ENCODE results near the gene FADS2. TPM values are rescaled to one million over a fixed set of nuclear protein-coding genes. Genes with fewer than 3 reads are reported as not detected.

Gene FADS2
- total RNA-seq, 1 donor from 2014 or later: 10.9 TPM

GRCh38 chr11:61784506-61784805 is 43.6 kb upstream of the FADS2 start:
- POLR2A ChIA-PET: no interaction called here
- TF ChIP-seq CTCF (IDR thresholded peaks at IDR 0.05): no peak
- DNase-seq: no peak
- Mint-ChIP-seq H3K27me3 (no peaks in the 10 kb centered on the region), H3K4me1 (peaks cover 15% of the 10 kb centered on the region), H3K9me3 (no peaks in the 10 kb centered on the region), H3K27ac (no peak overlapping the region), H3K4me3 (no peak overlapping the region), H3K36me3 (ENCODE audit: low read depth) (peaks cover 48% of the 10 kb centered on the region)
- intact Hi-C loops (cut with micrococcal nuclease): no loop called here
- CTCF ChIA-PET: no interaction called here
- ATAC-seq (ENCODE audit: low read depth): no peak

- no peak for TF ChIP-seq CTCF (IDR thresholded peaks at IDR 0.05)
- Mint-ChIP-seq H3K4me1 (peaks cover 15% of the 10 kb centered on the region), H3K9me3 (no peaks in the 10 kb centered on the region), H3K27ac (no peak overlapping the region), H3K36me3 (ENCODE audit: low read depth) (peaks cover 59% of the 10 kb centered on the region), H3K4me3 (no peak overlapping the region), H3K27me3 (no peaks in the 10 kb centered on the region)
- CTCF ChIA-PET: interaction anchor here (0.6 kb wide), 1 partner anchor 30 kb away, joined by 4 read pairs; no protein-coding TSS in a partner anchor
- POLR2A ChIA-PET: no interaction called here
- intact Hi-C loops (cut with micrococcal nuclease): no loop called here
- ATAC-seq (ENCODE audit: low read depth) (peak; percentile 49), DNase-seq (no peak)
These were observed 42.2 kb upstream of the FADS2 start for GRCh38 chr11:61785837-61786402.

- TF ChIP-seq CTCF (IDR thresholded peaks at IDR 0.05): no peak
- Mint-ChIP-seq H3K27me3 (no peaks in the 10 kb centered on the region), H3K36me3 (ENCODE audit: low read depth) (peaks cover 69% of the 10 kb centered on the region), H3K27ac (no peak overlapping the region), H3K4me1 (peaks cover 25% of the 10 kb centered on the region), H3K9me3 (no peaks in the 10 kb centered on the region), H3K4me3 (no peak overlapping the region)
- intact Hi-C loops (cut with micrococcal nuclease): no loop called here
- POLR2A ChIA-PET: interaction anchor here (0.6 to 1.0 kb wide), 2 partner anchors 177 to 324 kb away, joined by 3 read pairs; no protein-coding TSS in a partner anchor
- DNase-seq (no peak), ATAC-seq (ENCODE audit: low read depth) (no peak)
- CTCF ChIA-PET: interaction anchor here (0.9 to 2.8 kb wide), 4 partner anchors 9 to 321 kb away, joined by 3 to 17 read pairs (median 4); no protein-coding TSS in a partner anchor
These were observed 40.1 kb upstream of the FADS2 start for GRCh38 chr11:61787928-61788491.

DNA sequence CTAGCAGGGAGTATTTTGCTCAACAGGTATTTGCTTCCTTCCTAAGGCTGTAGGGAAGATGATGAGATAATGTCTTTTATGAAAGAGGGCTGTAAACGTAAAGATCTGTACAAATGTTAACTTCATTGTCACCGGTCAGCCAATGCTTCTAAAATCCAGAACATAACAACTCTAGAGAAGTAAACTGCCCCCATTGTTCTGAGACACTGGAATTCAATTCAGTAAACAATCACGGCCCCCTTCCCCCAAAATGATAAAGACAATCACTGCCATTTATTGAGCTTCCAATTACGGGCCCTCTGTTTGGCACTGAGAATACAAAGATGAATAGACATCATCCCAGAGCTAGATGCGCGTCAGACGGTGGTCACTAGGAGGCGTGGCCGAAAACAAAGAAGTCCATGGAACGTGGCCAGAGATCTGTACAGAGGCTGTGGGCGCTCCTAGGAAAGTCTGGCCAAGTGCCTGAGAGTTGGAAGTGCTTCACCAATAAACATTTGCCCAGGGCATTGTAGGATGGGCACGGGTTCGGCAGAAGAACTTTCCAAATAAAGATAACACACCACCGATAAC is 36.3 kb upstream of the FADS2 start:
- intact Hi-C loops (cut with micrococcal nuclease): loop anchor here (1.0 to 5.0 kb wide), 6 partner anchors 15 to 917 kb away; partner anchors contain the start of genes FTH1 and MYRF
- H3K4me1 Mint-ChIP-seq: peaks cover 21% of the 10 kb centered on the region
- no peaks in the 10 kb centered on the region for H3K27me3 Mint-ChIP-seq
- no peak for TF ChIP-seq CTCF (IDR thresholded peaks at IDR 0.05)
- H3K4me3 Mint-ChIP-seq: peak overlapping the region; percentile 98
- POLR2A ChIA-PET: interaction anchor here (0.6 to 2.1 kb wide), 10 partner anchors 20 to 1049 kb away, joined by 3 to 27 read pairs (median 6); partner anchors contain the start of gene FTH1
- no peaks in the 10 kb centered on the region for H3K9me3 Mint-ChIP-seq
- DNase-seq (no peak), ATAC-seq (ENCODE audit: low read depth) (no peak)
- CTCF ChIA-PET: interaction anchor here (1.0 to 8.4 kb wide), 4 partner anchors 107 to 316 kb away, joined by 4 to 146 read pairs (median 16); no protein-coding TSS in a partner anchor
- H3K27ac Mint-ChIP-seq: peak overlapping the region; percentile 100
- H3K36me3 Mint-ChIP-seq (ENCODE audit: low read depth): peaks cover 58% of the 10 kb centered on the region
